Kidney (tissue), 14 donors: ENCODE results near the gene FAM184B. TPM values are rescaled to one million over a fixed set of nuclear protein-coding genes. Genes with fewer than 3 reads are reported as not detected.
A peak's percentile ranks its signal among the peaks of the same experiment; 100 is the strongest.

Experiments
- DNase-seq, 5 donors: peaks; one replicate each; pipeline ENCODE4 v3.0.0-alpha.2; 2013 to 2020
- FAIRE-seq: peaks from 2 replicates; lab custom pipeline; 2012; peaks lifted over from hg19 to GRCh38; lab: Jason Lieb, UNC
- H3K27ac ChIP-seq, 2 donors: one replicate each; pipeline ENCODE4 v1.7.0; 2013; ENCODE audit warnings: low read depth in 2 of 2, low read length in 2 of 2, inconsistent platforms in 1 of 2
- H3K27me3 ChIP-seq: one replicate; pipeline ENCODE4 v1.7.1; 2013; ENCODE audit warnings: low read length, inconsistent platforms; ENCODE audit not compliant: control insufficient read depth, insufficient read depth
- H3K36me3 ChIP-seq, 3 donors: one replicate each; pipeline versions ENCODE4 v1.7.0 to v1.7.1; 2013; ENCODE audit warnings: low read length in 3 of 3, control low read depth in 1 of 3, inconsistent platforms in 1 of 3; ENCODE audit not compliant: insufficient read depth in 3 of 3, control insufficient read depth in 2 of 3
- H3K4me1 ChIP-seq, 3 donors: one replicate each; pipeline versions ENCODE4 v1.7.0 to v1.7.1; 2013; ENCODE audit warnings: low read length in 3 of 3, inconsistent platforms in 1 of 3, low read depth in 1 of 3; ENCODE audit not compliant: control insufficient read depth in 2 of 3, insufficient read depth in 2 of 3
- H3K4me3 ChIP-seq, 3 donors: one replicate each; pipeline versions ENCODE4 v1.7.0 to v1.8.1; 2013; ENCODE audit warnings: low read length in 3 of 3, control low read depth in 1 of 3, inconsistent platforms in 1 of 3
- H3K9ac ChIP-seq, 3 donors: one replicate each; pipeline versions ENCODE4 v1.7.0 to v1.7.1; 2013; ENCODE audit warnings: low read length in 3 of 3, control low read depth in 1 of 3, inconsistent platforms in 1 of 3
- H3K9me3 ChIP-seq, 3 donors: one replicate each; pipeline versions ENCODE4 v1.7.0 to v1.7.1; 2013; ENCODE audit warnings: low read length in 3 of 3, control low read depth in 1 of 3, inconsistent platforms in 1 of 3; ENCODE audit not compliant: control insufficient read depth in 2 of 3, insufficient read depth in 1 of 3
- intact Hi-C: fragments of 100-400 bp; cut with DNase I; formaldehyde crosslinking; loops from one replicate; pipeline ENCODE4 v1.11.1; 2022
- polyA plus RNA-seq: library from polyadenylated mRNA; stranded (reverse); fragments of 350-450 nt; fragmentation: Illumina TruSeq; extraction: RNeasy Lipid Tissue Mini Kit (QIAGEN cat#74804); gene quantifications from one replicate; pipeline ENCODE4 v1.2.3, GENCODE V29; 2014; ENCODE audit warnings: low read depth, low replicate concordance; ENCODE audit not compliant: insufficient read depth
- total RNA-seq: library from RNA; stranded (reverse); fragmentation: NEBNext Ultra II Directional; extraction: Animal tissue kit (Norgen Biotek cat#: 25700); gene quantifications from one replicate; pipeline ENCODE4 v1.2.1, GENCODE V29; 2021
- TF ChIP-seq, protein P1 (sequence below): IDR thresholded peaks from 3 replicates; pipeline ENCODE4 v1.5.1; 2012; ENCODE audit warnings: mild to moderate bottlenecking, moderate library complexity, borderline replicate concordance; ENCODE audit not compliant: insufficient read depth; ENCODE audit errors: extremely low read depth
- donor health status: control.
- donor health status: control.
- donor health status: control.
- donor health status: control.
- donor health status: control.
- donor health status: DM: yes; HTN: yes; CAD: no.
- donor health status: Normal renal cell carcinoma (clear cell type).

The FAM184B gene
- total and polyA plus RNA-seq, 2 donors from 2014 or later, result 0.09 to 0.39 TPM

DNA sequence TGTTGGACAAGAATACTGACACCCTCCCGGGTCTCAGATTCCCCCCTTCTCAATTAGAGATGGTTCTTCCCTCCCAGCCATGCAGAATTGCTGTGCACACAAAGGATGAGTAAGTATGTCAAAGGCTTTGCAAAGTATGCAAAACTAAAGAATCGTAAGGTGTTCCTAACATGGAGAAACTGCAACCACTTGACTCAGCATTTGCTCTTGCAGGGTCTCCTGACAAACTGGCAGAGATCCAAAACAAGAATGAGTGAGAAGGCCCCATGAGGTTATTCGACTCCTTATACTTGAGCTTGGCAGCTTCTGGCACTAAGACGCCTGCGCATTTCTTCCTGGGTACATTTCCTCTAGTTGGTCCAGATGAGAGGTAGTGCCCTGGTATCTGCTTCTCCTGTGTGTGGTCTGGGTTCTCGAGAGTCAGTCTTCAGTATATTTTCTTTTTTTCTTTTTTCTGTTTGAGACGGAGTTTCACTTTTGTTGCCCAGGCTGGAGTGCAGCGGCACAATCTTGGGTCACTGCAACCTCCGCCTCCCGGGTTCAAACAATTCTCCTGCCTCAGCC, 8.2 kb downstream of the FAM184B start:
- no peak overlapping the region for H3K9ac ChIP-seq
- no peak overlapping the region for H3K4me3 ChIP-seq
- H3K27me3 ChIP-seq, result no peaks in the 10 kb centered on the region
- TF ChIP-seq, protein P1, sequence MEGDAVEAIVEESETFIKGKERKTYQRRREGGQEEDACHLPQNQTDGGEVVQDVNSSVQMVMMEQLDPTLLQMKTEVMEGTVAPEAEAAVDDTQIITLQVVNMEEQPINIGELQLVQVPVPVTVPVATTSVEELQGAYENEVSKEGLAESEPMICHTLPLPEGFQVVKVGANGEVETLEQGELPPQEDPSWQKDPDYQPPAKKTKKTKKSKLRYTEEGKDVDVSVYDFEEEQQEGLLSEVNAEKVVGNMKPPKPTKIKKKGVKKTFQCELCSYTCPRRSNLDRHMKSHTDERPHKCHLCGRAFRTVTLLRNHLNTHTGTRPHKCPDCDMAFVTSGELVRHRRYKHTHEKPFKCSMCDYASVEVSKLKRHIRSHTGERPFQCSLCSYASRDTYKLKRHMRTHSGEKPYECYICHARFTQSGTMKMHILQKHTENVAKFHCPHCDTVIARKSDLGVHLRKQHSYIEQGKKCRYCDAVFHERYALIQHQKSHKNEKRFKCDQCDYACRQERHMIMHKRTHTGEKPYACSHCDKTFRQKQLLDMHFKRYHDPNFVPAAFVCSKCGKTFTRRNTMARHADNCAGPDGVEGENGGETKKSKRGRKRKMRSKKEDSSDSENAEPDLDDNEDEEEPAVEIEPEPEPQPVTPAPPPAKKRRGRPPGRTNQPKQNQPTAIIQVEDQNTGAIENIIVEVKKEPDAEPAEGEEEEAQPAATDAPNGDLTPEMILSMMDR, result no peak
- peak in 2 of 5 donors; percentile 21 to 43 for DNase-seq
- intact Hi-C loops, result no loop called here
- no peak for FAIRE-seq
- no peaks in the 10 kb centered on the region for H3K4me1 ChIP-seq
- H3K36me3 ChIP-seq, result no peaks in the 10 kb centered on the region
- no peak overlapping the region for H3K27ac ChIP-seq
- H3K9me3 ChIP-seq, result no peaks in the 10 kb centered on the region

DNA sequence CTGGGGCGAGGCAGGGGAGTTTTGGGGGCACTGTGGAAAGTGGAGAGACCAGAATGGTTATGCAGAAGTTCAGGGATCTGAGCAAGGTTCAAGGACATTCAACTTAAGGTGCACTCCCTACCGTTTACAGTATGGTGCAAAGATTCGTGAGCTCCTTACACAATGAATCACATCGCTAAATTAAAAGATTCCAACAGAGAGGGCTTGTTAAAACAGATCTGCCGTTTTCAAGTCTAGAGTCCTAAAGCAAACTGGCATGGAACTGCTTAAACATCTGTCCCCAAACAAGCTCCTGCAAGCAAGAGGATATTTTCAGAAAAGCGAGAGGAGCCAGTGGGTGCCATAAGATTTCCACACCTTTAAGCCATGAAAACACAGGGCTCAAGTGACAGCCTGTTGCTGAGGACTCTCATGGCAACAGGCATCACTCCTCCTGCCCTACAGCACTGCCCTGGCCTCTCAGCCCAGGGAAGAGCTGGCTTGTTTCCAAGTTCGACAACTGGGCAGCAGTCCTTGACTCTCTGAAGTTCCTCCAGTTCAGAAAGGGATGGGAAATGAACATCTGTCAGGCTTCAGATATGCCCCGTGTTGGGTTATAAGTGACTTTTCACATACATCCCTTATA, 10.0 kb downstream of the FAM184B start:
- no peak overlapping the region for H3K4me3 ChIP-seq
- FAIRE-seq (no peak), DNase-seq (peak in 2 of 5 donors; percentile 25 to 28)
- H3K27ac ChIP-seq, result no peak overlapping the region
- intact Hi-C loops, result no loop called here
- TF ChIP-seq, protein P1, result no peak
- H3K27me3 ChIP-seq, result no peaks in the 10 kb centered on the region
- H3K36me3 ChIP-seq, result no peaks in the 10 kb centered on the region
- no peaks in the 10 kb centered on the region for H3K9me3 ChIP-seq
- no peak overlapping the region for H3K9ac ChIP-seq
- H3K4me1 ChIP-seq, result no peaks in the 10 kb centered on the region

DNA sequence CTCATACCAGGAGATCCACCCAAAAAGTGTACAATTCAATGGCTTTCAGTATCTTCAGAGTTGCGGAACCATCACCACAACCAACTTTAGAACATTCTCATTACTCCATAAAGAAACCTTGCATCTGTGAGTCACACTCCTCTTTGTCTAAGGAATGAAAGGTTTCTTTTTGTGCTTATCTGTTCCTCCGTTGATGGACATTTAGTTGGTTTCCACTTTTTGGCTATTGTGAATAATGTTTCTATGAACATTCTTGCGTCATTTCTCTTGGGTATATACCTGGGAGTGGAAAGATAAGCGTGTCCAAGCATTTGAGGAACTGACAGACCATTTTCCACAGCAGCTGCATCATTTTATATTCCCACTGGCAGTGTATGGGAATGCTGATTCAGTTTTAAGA, 10.6 kb downstream of the FAM184B start:
- H3K36me3 ChIP-seq, result no peaks in the 10 kb centered on the region
- TF ChIP-seq, protein P1, result no peak
- no peaks in the 10 kb centered on the region for H3K27me3 ChIP-seq
- H3K27ac ChIP-seq, result no peak overlapping the region
- no peaks in the 10 kb centered on the region for H3K9me3 ChIP-seq
- no peak overlapping the region for H3K9ac ChIP-seq
- no peak overlapping the region for H3K4me3 ChIP-seq
- no peaks in the 10 kb centered on the region for H3K4me1 ChIP-seq
- intact Hi-C loops, result no loop called here
- FAIRE-seq (no peak), DNase-seq (no peak)
